IMR-90 (cell line): ENCODE results near the gene CLMP. TPM values are rescaled to one million over a fixed set of nuclear protein-coding genes. Genes with fewer than 3 reads are reported as not detected.

Source experiments
- ATAC-seq: fragments of 200-7000 bp; cut with Tn5 transposase; 2 replicates; pipeline ENCODE4 v1.9.1; 2020; ENCODE audit warnings: low read depth, mild to moderate bottlenecking, moderate library complexity
- BruUV-seq: library from RNA; stranded (reverse); fragments of 400-500 nt; replicated peaks from 2 replicates; lab custom pipeline; 2021; lab: Mats Ljungman, UMichigan
- CTCF ChIA-PET: fragments of 300-600 bp; formaldehyde crosslinking; extraction: SDS; loops from one replicate; lab custom pipeline; 2021; ENCODE audit warnings: antibody characterized with exemption; lab: Yijun Ruan, JAX
- POLR2A ChIA-PET: fragments of 300-600 bp; sonication (Branson Sonifier 250); formaldehyde crosslinking; loops from one replicate; lab custom pipeline; 2022; ENCODE audit warnings: antibody characterized with exemption; ENCODE audit not compliant: unreplicated experiment; lab: Charles Lee
- DNase-seq: peaks from one replicate; pipeline ENCODE4 v3.0.0; 2013
- H2AFZ ChIP-seq: replicated peaks from 2 replicates; pipeline ENCODE3; 2013; ENCODE audit warnings: low read length, mild to moderate bottlenecking; ENCODE audit not compliant: poor library complexity
- H2AK5ac ChIP-seq: 2 replicates; pipeline ENCODE4 v1.6.1; 2013; ENCODE audit warnings: low read depth, low read length, inconsistent platforms
- H2AK9ac ChIP-seq: replicated peaks from 2 replicates; pipeline ENCODE3; 2013; ENCODE audit warnings: mild to moderate bottlenecking, low read depth, low read length, moderate library complexity; ENCODE audit not compliant: poor library complexity
- H2BK120ac ChIP-seq: 2 replicates; pipeline ENCODE4 v1.6.1; 2013; ENCODE audit warnings: low read depth, low read length, inconsistent platforms
- H2BK15ac ChIP-seq: 3 replicates; pipeline ENCODE4 v1.6.1; 2013; ENCODE audit warnings: low read depth, low read length, inconsistent platforms
- H2BK20ac ChIP-seq: 2 replicates; pipeline ENCODE4 v1.6.1; 2013; ENCODE audit warnings: low read depth, mild to moderate bottlenecking, inconsistent platforms, low read length, moderate library complexity
- H2BK5ac ChIP-seq: 2 replicates; pipeline ENCODE4 v1.6.1; 2013; ENCODE audit warnings: mild to moderate bottlenecking, low read depth, low read length, inconsistent platforms; ENCODE audit not compliant: poor library complexity, severe bottlenecking
- H3K14ac ChIP-seq: replicated peaks from 2 replicates; pipeline ENCODE4 v1.6.1; 2013; ENCODE audit warnings: low read depth, low read length, inconsistent platforms
- H3K18ac ChIP-seq: 2 replicates; pipeline ENCODE4 v1.6.1; 2013; ENCODE audit warnings: low read depth, low read length, control low read depth
- H3K23ac ChIP-seq: 2 replicates; pipeline ENCODE4 v1.6.1; 2013; ENCODE audit warnings: low read depth, low read length, inconsistent platforms
- H3K27ac ChIP-seq: 2 replicates; pipeline ENCODE4 v1.5.1; 2013; ENCODE audit warnings: mild to moderate bottlenecking, control low read depth, low read length; ENCODE audit not compliant: insufficient read depth
- H3K27me3 ChIP-seq: 2 replicates; pipeline ENCODE4 v1.6.1; 2013; ENCODE audit warnings: low read length; ENCODE audit not compliant: control insufficient read depth, insufficient read depth
- H3K36me3 ChIP-seq: 2 replicates; pipeline ENCODE4 v1.6.1; 2013; ENCODE audit warnings: low read length, mixed read lengths; ENCODE audit not compliant: control insufficient read depth, insufficient read depth
- H3K4ac ChIP-seq: 2 replicates; pipeline ENCODE4 v1.6.1; 2013; ENCODE audit warnings: low read depth, low read length, inconsistent platforms
- H3K4me1 ChIP-seq: 2 replicates; pipeline ENCODE4 v1.6.1; 2013; ENCODE audit warnings: low read length, mixed read lengths; ENCODE audit not compliant: control insufficient read depth, insufficient read depth
- H3K4me2 ChIP-seq: 2 replicates; pipeline ENCODE4 v1.6.1; 2013; ENCODE audit warnings: low read depth, mild to moderate bottlenecking, control low read depth, low read length, moderate library complexity
- H3K4me3 ChIP-seq: 2 replicates; pipeline ENCODE4 v1.5.1; 2013; ENCODE audit warnings: low read depth, mild to moderate bottlenecking, control low read depth, low read length, moderate library complexity; ENCODE audit not compliant: insufficient read depth
- H3K56ac ChIP-seq: 2 replicates; pipeline ENCODE4 v1.6.1; 2013; ENCODE audit warnings: low read length, inconsistent platforms; ENCODE audit not compliant: insufficient read depth; ENCODE audit errors: extremely low read depth
- H3K79me1 ChIP-seq, 2 experiments: 2 replicates each; pipeline ENCODE4 v1.6.1; 2013; ENCODE audit warnings: low read length in 2 of 2, inconsistent platforms in 1 of 2, low read depth in 1 of 2
- H3K9ac ChIP-seq: 2 replicates; pipeline ENCODE4 v1.6.1; 2013; ENCODE audit warnings: low read depth, low read length, control low read depth
- H3K9me1 ChIP-seq: 2 replicates; pipeline ENCODE4 v1.6.1; 2013; ENCODE audit warnings: low read length, inconsistent platforms; ENCODE audit not compliant: insufficient read depth
- H3K9me3 ChIP-seq: 2 replicates; pipeline ENCODE4 v1.6.1; 2013; ENCODE audit warnings: low read length; ENCODE audit not compliant: control insufficient read depth, insufficient read depth
- H4K20me1 ChIP-seq: 2 replicates; pipeline ENCODE4 v1.6.1; 2013; ENCODE audit warnings: low read length, inconsistent platforms; ENCODE audit not compliant: insufficient read depth
- H4K5ac ChIP-seq: 2 replicates; pipeline ENCODE4 v1.6.1; 2013; ENCODE audit warnings: mild to moderate bottlenecking, low read depth, low read length, control low read depth
- H4K8ac ChIP-seq, 2 experiments: 2 replicates each; pipeline ENCODE4 v1.6.1; 2013; ENCODE audit warnings: low read depth in 2 of 2, low read length in 2 of 2, control low read depth in 1 of 2, inconsistent platforms in 1 of 2
- H4K91ac ChIP-seq: 2 replicates; pipeline ENCODE4 v1.6.1; 2013; ENCODE audit warnings: low read depth, low read length, inconsistent platforms; ENCODE audit not compliant: insufficient read depth
- CTCF ChIP-seq: conservative IDR thresholded peaks from 2 replicates; pipeline ENCODE4 v1.5.1; 2012; ENCODE audit warnings: mild to moderate bottlenecking, low read depth, low read length, improper control_type of control experiment
- FOS ChIP-seq: fragments of 150-350 bp; IDR thresholded peaks from 2 replicates; pipeline ENCODE4 v1.6.1; 2016; ENCODE audit warnings: low read depth, low read length
- NFE2L2 ChIP-seq: fragments of 150-350 bp; IDR thresholded peaks from 2 replicates; pipeline ENCODE4 v1.6.1; 2016; ENCODE audit warnings: low read depth, mild to moderate bottlenecking, low read length
- USF2 ChIP-seq: fragments of 150-350 bp; IDR thresholded peaks from 2 replicates; pipeline ENCODE4 v1.6.1; 2017; ENCODE audit warnings: mild to moderate bottlenecking, antibody characterized with exemption, low read length, low read depth
- WGBS, 2 experiments: methylation state at CpG; one replicate each; pipeline versions ENCODE4 v1.1.5 to v1.1.7; 2013; ENCODE audit warnings: missing lambda C conversion rate in 2 of 2; ENCODE audit not compliant: insufficient read length in 1 of 2; ENCODE audit errors: extremely low coverage in 2 of 2; 5-methylcytosine and 5-hydroxymethylcytosine counted together
- dilution Hi-C: fragments of 300-500 bp; cut with HindIII; formaldehyde crosslinking; loops from one replicate; pipeline ENCODE4 v1.14.3; 2018; ENCODE audit warnings: low sequenced_read_pairs; ENCODE audit not compliant: unreplicated experiment
- in situ Hi-C: fragments of 300-500 bp; cut with MboI; formaldehyde crosslinking; loops from 3 replicates; pipeline ENCODE4 v1.14.3; 2019; ENCODE audit warnings: low sequenced_read_pairs, inconsistent platforms, mixed read lengths
- intact Hi-C: fragments of 100-400 bp; cut with micrococcal nuclease; formaldehyde crosslinking; loops from 2 replicates; pipeline ENCODE4 v1.10.0; 2022
- polyA plus RNA-seq, 3 experiments: library from polyadenylated mRNA; depleted of rRNA; stranded (reverse); fragments of >200 nt; gene quantifications; 2 replicates each; pipeline ENCODE4 v1.2.3, GENCODE V29; 2012; ENCODE audit warnings: low replicate concordance in 1 of 3
- total RNA-seq: library from RNA; depleted of rRNA; stranded (reverse); fragments of >200 nt; gene quantifications from 2 replicates; pipeline ENCODE4 v1.2.3, GENCODE V29; 2012

The CLMP gene
- total and polyA plus RNA-seq, 2 of the 4 experiments (the other 2 are of a cell fraction) = 54.7 to 95.7 TPM

DNA sequence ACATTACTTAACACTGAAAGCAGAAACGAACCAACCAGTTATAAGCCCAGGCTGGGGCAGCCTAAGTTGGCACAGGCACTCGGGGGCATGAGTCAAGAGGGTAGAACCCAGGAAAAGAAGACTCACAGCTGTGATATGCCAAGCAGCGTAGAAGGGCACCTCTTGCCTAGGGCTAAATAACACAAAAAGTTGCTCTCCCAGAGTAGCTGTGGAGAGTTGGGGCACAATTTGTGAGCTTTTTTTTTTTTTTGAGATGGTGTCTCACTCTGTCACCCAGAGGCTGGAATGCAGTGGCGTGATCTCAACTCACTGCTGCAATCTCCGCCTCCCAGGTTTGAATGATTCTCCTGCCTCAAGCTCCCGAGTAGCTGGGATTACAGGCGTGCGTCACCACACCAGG is 8.8 kb downstream of the CLMP start:
- Histone ChIP-seq H3K36me3 (peaks cover 60% of the 10 kb centered on the region), H4K8ac (0 out of 4 replicates have a peak overlapping the region, but pooled peaks of 1 of the 2 experiments have one; percentile 5), H2BK20ac (no peak overlapping the region), H3K4ac (no peak overlapping the region), H3K14ac (0 out of 2 replicates have a peak overlapping the region, but pooled peaks have one; percentile 27), H3K9me1 (peaks cover 45% of the 10 kb centered on the region), H2AK9ac (no peak overlapping the region), H3K27ac (peak overlapping the region; percentile 97; the same call in 1 of the 2 replicates), H3K18ac (no peak overlapping the region), H4K5ac (no peak overlapping the region), H4K20me1 (peaks cover 57% of the 10 kb centered on the region), H2AK5ac (0 out of 2 replicates have a peak overlapping the region, but pooled peaks have one; percentile 7), H2BK15ac (no peak overlapping the region), H3K23ac (no peak overlapping the region), H4K91ac (no peak overlapping the region), H3K4me3 (no peak overlapping the region), H3K9ac (no peak overlapping the region), H3K27me3 (no peaks in the 10 kb centered on the region), H3K4me1 (peaks cover 45% of the 10 kb centered on the region), H2AFZ (no peak overlapping the region), H3K4me2 (no peak overlapping the region), H2BK120ac (no peak overlapping the region), H3K79me1 (peaks cover 25 to 81% of the 10 kb centered on the region in 2 experiments), H2BK5ac (no peak overlapping the region), H3K56ac (no peak overlapping the region), H3K9me3 (no peaks in the 10 kb centered on the region)
- dilution Hi-C loops (no loop called here), in situ Hi-C loops (loop anchor here (25.0 kb wide), 2 partner anchors 499 to 999 kb away; no protein-coding TSS in a partner anchor), intact Hi-C loops (no loop called here)
- POLR2A ChIA-PET = no interaction called here
- ATAC-seq (no peak), DNase-seq (no peak)
- WGBS, 2 experiments = 33% methylated on average over 1 of the region's 8 CpGs; no CpG with 5 or more reads in 1 of the 2 experiments
- TF ChIP-seq NFE2L2 = no peak
- no peak for TF ChIP-seq CTCF
- no peak for TF ChIP-seq FOS
- TF ChIP-seq USF2 = no peak
- BruUV-seq = no TSS peak
- CTCF ChIA-PET = interaction anchor here (0.6 to 1.5 kb wide), 6 partner anchors 12 to 407 kb away, joined by 3 to 8 read pairs (median 4); no protein-coding TSS in a partner anchor
